ENCODE data around the gene RHCG.
"Not testable (repeated sequence)": the region's sequence is repeated elsewhere in the genome, so short reads cannot be mapped to it uniquely, and the experiment has no call there.

RHCG gene

GRCh38 chr15:89469426-89470096 is 26.8 kb downstream of the RHCG start:
- no peak for DNase-seq (ENCODE audit: low read depth)
- H3K4me3 ChIP-seq (ENCODE audit: low read depth, low read length): no peak overlapping the region
- no peak for TF ChIP-seq CTCF (IDR thresholded peaks at IDR 0.05; ENCODE audit: low read depth, low read length, missing control alignments)

- not testable (repeated sequence) for H3K4me3 ChIP-seq (ENCODE audit: low read depth, low read length); DNase-seq (ENCODE audit: low read depth)
These were observed 27.6 kb downstream of the RHCG start for GRCh38 chr15:89468813-89469212.

- no peak for DNase-seq (ENCODE audit: low read depth)
- no peak overlapping the region for H3K4me3 ChIP-seq (ENCODE audit: low read depth, low read length)
- no peak for TF ChIP-seq CTCF (IDR thresholded peaks at IDR 0.05; ENCODE audit: low read depth, low read length, missing control alignments)
These were observed 33.3 kb downstream of the RHCG start for GRCh38 chr15:89463113-89463512.

GRCh38 chr15:89462198-89462912 is 34.0 kb downstream of the RHCG start:
- DNase-seq (ENCODE audit: low read depth): no peak
- H3K4me3 ChIP-seq (ENCODE audit: low read depth, low read length): no peak overlapping the region
- no peak for TF ChIP-seq CTCF (IDR thresholded peaks at IDR 0.05; ENCODE audit: low read depth, low read length, missing control alignments)

- no peak for TF ChIP-seq CTCF (IDR thresholded peaks at IDR 0.05; ENCODE audit: low read depth, low read length, missing control alignments)
- H3K4me3 ChIP-seq (ENCODE audit: low read depth, low read length): no peak overlapping the region
- DNase-seq (ENCODE audit: low read depth): no peak
These were observed 35.0 kb downstream of the RHCG start for GRCh38 chr15:89461386-89461785.

GRCh38 chr15:89460048-89460447 is 36.3 kb downstream of the RHCG start:
- no peak for TF ChIP-seq CTCF (IDR thresholded peaks at IDR 0.05; ENCODE audit: low read depth, low read length, missing control alignments)
- H3K4me3 ChIP-seq (ENCODE audit: low read depth, low read length): no peak overlapping the region
- DNase-seq (ENCODE audit: low read depth): no peak

GRCh38 chr15:89459271-89460038 is 36.9 kb downstream of the RHCG start:
- TF ChIP-seq CTCF (IDR thresholded peaks at IDR 0.05; ENCODE audit: low read depth, low read length, missing control alignments): no peak
- DNase-seq (ENCODE audit: low read depth): no peak
- H3K4me3 ChIP-seq (ENCODE audit: low read depth, low read length): no peak overlapping the region

Data from GM12864 (cell line).